ENCODE data around the gene GOLGA6L24. TPM values are rescaled to one million over a fixed set of nuclear protein-coding genes. Genes with fewer than 3 reads are reported as not detected.
"Not testable (repeated sequence)": the region's sequence is repeated elsewhere in the genome, so short reads cannot be mapped to it uniquely, and the experiment has no call there.

Gene GOLGA6L24
- total and polyA plus RNA-seq, 10 of the 15 experiments (the other 5 are each of a cell fraction or from before 2014, with no cell fraction given), result not detected

GRCh38 chr15:28380053-28380452, 22.2 kb upstream of the GOLGA6L24 start:
- SMC1A ChIA-PET (ENCODE audit: uncharacterized antibody, unreplicated experiment); FAIRE-seq; ATAC-seq; H2AFZ ChIP-seq (ENCODE audit: control insufficient read depth, low read depth, low read length); in situ Hi-C loops (cut with MboI); H3K36me3 ChIP-seq (ENCODE audit: control insufficient read depth in 2 of 2, insufficient read depth in 2 of 2, low read length in 1 of 2); H4K20me1 ChIP-seq (ENCODE audit: control insufficient read depth, insufficient read depth); H3K4me1 ChIP-seq (ENCODE audit: control insufficient read depth, insufficient read depth, low read length); H3K9ac ChIP-seq (ENCODE audit: control insufficient read depth, insufficient read depth, low read length); H3K4me3 ChIP-seq; CTCF ChIA-PET; H3K27me3 ChIP-seq (replicated peaks in 1 of 2; ENCODE audit: control insufficient read depth in 2 of 2, insufficient read depth in 2 of 2, low read length in 1 of 2); intact Hi-C loops (cut with micrococcal nuclease; ENCODE audit: unreplicated experiment); H3K79me2 ChIP-seq (ENCODE audit: control insufficient read depth, insufficient read depth, low read length); H3K9me3 ChIP-seq (replicated peaks; ENCODE audit: control insufficient read depth, insufficient read depth, low read length); POLR2A ChIA-PET; RAD21 ChIA-PET (ENCODE audit: unreplicated experiment); H3K4me2 ChIP-seq (ENCODE audit: control insufficient read depth, insufficient read depth); BruUV-seq (replicated peaks); H3K27ac ChIP-seq (ENCODE audit: control insufficient read depth, insufficient read depth); DNase-seq (ENCODE audit: low read depth, low spot score): not testable (repeated sequence)
- WGBS (ENCODE audit: insufficient coverage, insufficient replicate concordance, low lambda C conversion rate, missing lambda C conversion rate), result 0% methylated on average over 2 of the region's 3 CpGs

- not testable (repeated sequence) for H2AFZ ChIP-seq (ENCODE audit: control insufficient read depth, low read depth, low read length); BruUV-seq (replicated peaks); ATAC-seq
These were observed 20.5 kb upstream of the GOLGA6L24 start, which contains the start of gene GOLGA8F for GRCh38 chr15:28378364-28378763. TSS of gene GOLGA8F (plus strand) at chr15:28378664. CDS start at chr15:28378762, 98 bp downstream.

GRCh38 chr15:28365502-28365901, 7.6 kb upstream of the GOLGA6L24 start:
- CTCF ChIA-PET; H3K27me3 ChIP-seq (replicated peaks in 1 of 2; ENCODE audit: control insufficient read depth in 2 of 2, insufficient read depth in 2 of 2, low read length in 1 of 2); H3K9ac ChIP-seq (ENCODE audit: control insufficient read depth, insufficient read depth, low read length); BruUV-seq (replicated peaks); SMC1A ChIA-PET (ENCODE audit: uncharacterized antibody, unreplicated experiment); H3K4me2 ChIP-seq (ENCODE audit: control insufficient read depth, insufficient read depth); H3K36me3 ChIP-seq (ENCODE audit: control insufficient read depth in 2 of 2, insufficient read depth in 2 of 2, low read length in 1 of 2); in situ Hi-C loops (cut with MboI); H2AFZ ChIP-seq (ENCODE audit: control insufficient read depth, low read depth, low read length); DNase-seq (ENCODE audit: low read depth, low spot score); FAIRE-seq; ATAC-seq; H3K79me2 ChIP-seq (ENCODE audit: control insufficient read depth, insufficient read depth, low read length); H4K20me1 ChIP-seq (ENCODE audit: control insufficient read depth, insufficient read depth); POLR2A ChIA-PET; H3K4me1 ChIP-seq (ENCODE audit: control insufficient read depth, insufficient read depth, low read length); RAD21 ChIA-PET (ENCODE audit: unreplicated experiment); intact Hi-C loops (cut with micrococcal nuclease; ENCODE audit: unreplicated experiment); H3K9me3 ChIP-seq (replicated peaks; ENCODE audit: control insufficient read depth, insufficient read depth, low read length); H3K4me3 ChIP-seq; H3K27ac ChIP-seq (ENCODE audit: control insufficient read depth, insufficient read depth): not testable (repeated sequence)
- 55% methylated on average over 7 of the region's 17 CpGs for WGBS (ENCODE audit: insufficient coverage, insufficient replicate concordance, low lambda C conversion rate, missing lambda C conversion rate)

More at GRCh38 chr15:28378364-28378763, 20.5 kb upstream of the GOLGA6L24 start, which contains the start of gene GOLGA8F:
- H3K9me3 ChIP-seq (replicated peaks; ENCODE audit: control insufficient read depth, insufficient read depth, low read length); in situ Hi-C loops (cut with MboI); DNase-seq (ENCODE audit: low read depth, low spot score); H3K4me3 ChIP-seq; H4K20me1 ChIP-seq (ENCODE audit: control insufficient read depth, insufficient read depth); H3K9ac ChIP-seq (ENCODE audit: control insufficient read depth, insufficient read depth, low read length); POLR2A ChIA-PET; CTCF ChIA-PET; H3K4me2 ChIP-seq (ENCODE audit: control insufficient read depth, insufficient read depth); H3K4me1 ChIP-seq (ENCODE audit: control insufficient read depth, insufficient read depth, low read length); H3K27me3 ChIP-seq (replicated peaks in 1 of 2; ENCODE audit: control insufficient read depth in 2 of 2, insufficient read depth in 2 of 2, low read length in 1 of 2); H3K79me2 ChIP-seq (ENCODE audit: control insufficient read depth, insufficient read depth, low read length); H3K36me3 ChIP-seq (ENCODE audit: control insufficient read depth in 2 of 2, insufficient read depth in 2 of 2, low read length in 1 of 2); H3K27ac ChIP-seq (ENCODE audit: control insufficient read depth, insufficient read depth); RAD21 ChIA-PET (ENCODE audit: unreplicated experiment); SMC1A ChIA-PET (ENCODE audit: uncharacterized antibody, unreplicated experiment); intact Hi-C loops (cut with micrococcal nuclease; ENCODE audit: unreplicated experiment); FAIRE-seq: not testable (repeated sequence)
- WGBS (ENCODE audit: insufficient coverage, insufficient replicate concordance, low lambda C conversion rate, missing lambda C conversion rate), result no CpG with 5 or more reads among the region's 8 CpGs

GRCh38 chr15:28322129-28322588, 35.7 kb downstream of the GOLGA6L24 start, which contains the start of gene HERC2:
TSS of gene HERC2 (minus strand) at chr15:28322179. CDS start at chr15:28321433, 746 bp downstream.
- Histone ChIP-seq H3K4me3 (peak within 1 kb of the TSS; percentile 71), H3K27ac (ENCODE audit: control insufficient read depth, insufficient read depth) (peak within 1 kb of the TSS; percentile 48; the same call in 1 of the 2 replicates), H2AFZ (ENCODE audit: control insufficient read depth, low read depth, low read length) (0 out of 2 replicates have a peak within 1 kb of the TSS, but pooled peaks have one; percentile 17)
- DNase-seq (ENCODE audit: low read depth, low spot score); H3K27me3 ChIP-seq (replicated peaks in 1 of 2; ENCODE audit: control insufficient read depth in 2 of 2, insufficient read depth in 2 of 2, low read length in 1 of 2); H3K4me2 ChIP-seq (ENCODE audit: control insufficient read depth, insufficient read depth); CTCF ChIA-PET; BruUV-seq (replicated peaks); H3K36me3 ChIP-seq (ENCODE audit: control insufficient read depth in 2 of 2, insufficient read depth in 2 of 2, low read length in 1 of 2); H3K79me2 ChIP-seq (ENCODE audit: control insufficient read depth, insufficient read depth, low read length); ATAC-seq; H4K20me1 ChIP-seq (ENCODE audit: control insufficient read depth, insufficient read depth); H3K9ac ChIP-seq (ENCODE audit: control insufficient read depth, insufficient read depth, low read length); in situ Hi-C loops (cut with MboI); H3K4me1 ChIP-seq (ENCODE audit: control insufficient read depth, insufficient read depth, low read length); H3K9me3 ChIP-seq (replicated peaks; ENCODE audit: control insufficient read depth, insufficient read depth, low read length); FAIRE-seq; intact Hi-C loops (cut with micrococcal nuclease; ENCODE audit: unreplicated experiment); POLR2A ChIA-PET; RAD21 ChIA-PET (ENCODE audit: unreplicated experiment); SMC1A ChIA-PET (ENCODE audit: uncharacterized antibody, unreplicated experiment): not testable (repeated sequence)
- WGBS (ENCODE audit: insufficient coverage, insufficient replicate concordance, low lambda C conversion rate, missing lambda C conversion rate), result no CpG with 5 or more reads among the region's 52 CpGs
